Central memory CD8-positive, alpha-beta T cell (primary cell): Measurements from ENCODE around the gene C8B.

Experiments
- ATAC-seq: fragments of 150-1000 bp; cut with Tn5 transposase; replicated peaks from 2 replicates; pipeline ENCODE4 v1.10.0; 2022; ENCODE audit warnings: mild to moderate bottlenecking, moderate FRiP score, moderate number of reproducible peaks; ENCODE audit not compliant: poor library complexity, severe bottlenecking; ENCODE audit errors: extremely low read depth
- DNase-seq, 2 donors: peaks; one replicate each; pipeline ENCODE4 v3.0.0; 2021; ENCODE audit warnings: low spot score in 2 of 2
- H3K27ac Mint-ChIP-seq: one replicate; pipeline ENCODE4 v1.8.0; 2022; ENCODE audit warnings: low read depth, mild to moderate bottlenecking, moderate library complexity, mixed read lengths
- H3K27me3 Mint-ChIP-seq: one replicate; pipeline ENCODE4 v1.8.0; 2022; ENCODE audit warnings: mixed read lengths
- H3K36me3 Mint-ChIP-seq: one replicate; pipeline ENCODE4 v1.8.0; 2022; ENCODE audit warnings: mild to moderate bottlenecking, moderate library complexity, mixed read lengths; ENCODE audit not compliant: insufficient read depth
- H3K4me1 Mint-ChIP-seq: one replicate; pipeline ENCODE4 v1.8.0; 2022; ENCODE audit warnings: mixed read lengths
- H3K4me3 Mint-ChIP-seq: one replicate; pipeline ENCODE4 v1.8.0; 2022; ENCODE audit warnings: mild to moderate bottlenecking, moderate library complexity, mixed read lengths
- H3K9me3 Mint-ChIP-seq: one replicate; pipeline ENCODE4 v1.8.0; 2022; ENCODE audit warnings: mixed read lengths

The C8B gene

DNA sequence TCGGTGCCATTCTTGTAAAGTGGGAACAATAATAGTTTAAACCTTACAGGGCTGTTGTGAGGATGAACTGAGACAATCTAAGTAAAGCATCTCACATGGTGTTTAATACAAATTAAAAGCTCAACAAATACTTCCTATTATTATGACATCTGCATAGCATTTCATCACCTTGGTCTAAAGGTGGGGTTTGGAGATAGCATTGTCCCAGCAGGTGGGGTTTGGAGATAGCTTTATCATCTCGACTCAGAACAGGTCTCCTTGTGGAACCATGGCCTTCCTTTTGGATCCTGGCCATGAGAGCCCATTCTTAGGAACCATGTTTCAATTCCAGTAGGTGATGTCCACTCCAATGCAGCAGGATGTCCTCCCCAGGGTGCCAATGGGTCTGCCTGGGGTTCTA lies 20.6 kb upstream of the C8B start:
- H3K4me3 Mint-ChIP-seq: no peak overlapping the region
- ATAC-seq (no peak), DNase-seq (no peak)
- peaks cover 10% of the 10 kb centered on the region for H3K27me3 Mint-ChIP-seq
- peaks cover 2% of the 10 kb centered on the region for H3K36me3 Mint-ChIP-seq
- H3K27ac Mint-ChIP-seq: no peak overlapping the region
- no peaks in the 10 kb centered on the region for H3K9me3 Mint-ChIP-seq
- H3K4me1 Mint-ChIP-seq: no peaks in the 10 kb centered on the region

DNA sequence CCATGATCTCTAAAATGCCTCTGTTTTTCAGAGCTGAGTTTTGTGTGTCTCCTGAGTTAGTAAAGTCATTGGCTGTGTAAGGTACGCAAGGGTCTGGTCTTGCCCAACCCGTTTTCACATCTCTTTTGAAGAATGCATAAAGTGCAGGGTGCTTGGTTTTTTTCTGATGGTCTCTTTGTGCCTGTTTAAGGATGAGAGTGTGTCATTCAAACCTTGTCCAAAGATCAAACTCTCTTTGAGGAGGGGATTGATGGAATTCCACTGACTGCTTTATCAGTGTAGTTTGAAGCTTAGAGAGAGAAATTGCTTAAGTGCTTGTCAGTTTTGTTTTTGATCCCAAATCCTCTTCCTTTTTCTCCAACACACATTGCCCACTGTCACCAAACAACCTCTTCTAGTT lies 20.0 kb upstream of the C8B start:
- DNase-seq (no peak), ATAC-seq (no peak)
- Mint-ChIP-seq H3K9me3 (no peaks in the 10 kb centered on the region), H3K4me3 (no peak overlapping the region), H3K27ac (no peak overlapping the region), H3K36me3 (peaks cover 2% of the 10 kb centered on the region), H3K27me3 (peaks cover 10% of the 10 kb centered on the region), H3K4me1 (no peaks in the 10 kb centered on the region)

DNA sequence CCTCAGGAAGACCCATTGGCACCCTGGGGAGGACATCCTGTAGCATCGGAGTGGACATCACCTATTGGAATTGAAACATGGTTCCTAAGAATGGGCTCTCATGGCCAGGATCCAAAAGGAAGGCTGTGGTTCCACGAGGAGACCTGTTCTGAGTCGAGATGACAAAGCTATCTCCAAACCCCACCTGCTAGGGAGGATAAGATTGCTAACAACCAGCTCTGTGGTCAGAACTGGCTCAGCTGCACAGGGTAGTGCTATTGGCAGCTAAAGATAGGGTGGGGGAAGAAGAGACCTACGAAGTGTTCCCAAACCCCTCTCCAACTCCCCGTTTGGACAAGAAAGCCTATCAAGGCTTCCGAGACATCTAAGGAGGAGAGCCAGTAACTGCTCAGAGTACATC lies 17.7 kb upstream of the C8B start:
- H3K27me3 Mint-ChIP-seq: peaks cover 20% of the 10 kb centered on the region
- DNase-seq: no peak
- H3K27ac Mint-ChIP-seq: no peak overlapping the region
- H3K36me3 Mint-ChIP-seq: no peaks in the 10 kb centered on the region
- H3K4me1 Mint-ChIP-seq: no peaks in the 10 kb centered on the region
- H3K4me3 Mint-ChIP-seq: no peak overlapping the region
- H3K9me3 Mint-ChIP-seq: no peaks in the 10 kb centered on the region
- ATAC-seq: no peak

- Mint-ChIP-seq H3K4me3 (no peak overlapping the region), H3K36me3 (peaks cover 2% of the 10 kb centered on the region), H3K4me1 (no peaks in the 10 kb centered on the region), H3K27me3 (peaks cover 20% of the 10 kb centered on the region), H3K27ac (no peak overlapping the region), H3K9me3 (peaks cover 5% of the 10 kb centered on the region)
- no peak for ATAC-seq
- DNase-seq: no peak
Measured at GRCh38 chr1:56979986-56980755, 14.4 kb upstream of the C8B start.

- Mint-ChIP-seq H3K36me3 (peaks cover 2% of the 10 kb centered on the region), H3K9me3 (peaks cover 5% of the 10 kb centered on the region), H3K27me3 (peaks cover 20% of the 10 kb centered on the region), H3K27ac (no peak overlapping the region), H3K4me1 (no peaks in the 10 kb centered on the region), H3K4me3 (no peak overlapping the region)
- ATAC-seq: no peak
- DNase-seq: no peak
Measured at GRCh38 chr1:56978819-56979218, 13.0 kb upstream of the C8B start.

GRCh38 chr1:56977910-56978309 lies 12.1 kb upstream of the C8B start:
- H3K4me1 Mint-ChIP-seq: no peaks in the 10 kb centered on the region
- H3K9me3 Mint-ChIP-seq: peaks cover 5% of the 10 kb centered on the region
- no peak overlapping the region for H3K4me3 Mint-ChIP-seq
- DNase-seq (no peak), ATAC-seq (no peak)
- peaks cover 20% of the 10 kb centered on the region for H3K27me3 Mint-ChIP-seq
- H3K27ac Mint-ChIP-seq: no peak overlapping the region
- H3K36me3 Mint-ChIP-seq: peaks cover 2% of the 10 kb centered on the region

GRCh38 chr1:56975446-56975845 lies 9.6 kb upstream of the C8B start:
- ATAC-seq (no peak), DNase-seq (no peak)
- no peak overlapping the region for H3K4me3 Mint-ChIP-seq
- H3K4me1 Mint-ChIP-seq: no peaks in the 10 kb centered on the region
- H3K27ac Mint-ChIP-seq: no peak overlapping the region
- peaks cover 2% of the 10 kb centered on the region for H3K36me3 Mint-ChIP-seq
- H3K9me3 Mint-ChIP-seq: peaks cover 5% of the 10 kb centered on the region
- peaks cover 6% of the 10 kb centered on the region for H3K27me3 Mint-ChIP-seq

- H3K4me1 Mint-ChIP-seq: no peaks in the 10 kb centered on the region
- no peaks in the 10 kb centered on the region for H3K27me3 Mint-ChIP-seq
- peaks cover 5% of the 10 kb centered on the region for H3K9me3 Mint-ChIP-seq
- no peak overlapping the region for H3K4me3 Mint-ChIP-seq
- H3K36me3 Mint-ChIP-seq: peaks cover 2% of the 10 kb centered on the region
- DNase-seq (no peak), ATAC-seq (no peak)
- H3K27ac Mint-ChIP-seq: no peak overlapping the region
Measured at GRCh38 chr1:56973923-56974742, 8.3 kb upstream of the C8B start.

GRCh38 chr1:56972976-56973375 lies 7.2 kb upstream of the C8B start:
- H3K4me1 Mint-ChIP-seq: no peaks in the 10 kb centered on the region
- peaks cover 2% of the 10 kb centered on the region for H3K36me3 Mint-ChIP-seq
- H3K27me3 Mint-ChIP-seq: no peaks in the 10 kb centered on the region
- DNase-seq: no peak
- no peak for ATAC-seq
- no peak overlapping the region for H3K4me3 Mint-ChIP-seq
- peaks cover 5% of the 10 kb centered on the region for H3K9me3 Mint-ChIP-seq
- no peak overlapping the region for H3K27ac Mint-ChIP-seq

- DNase-seq: no peak
- no peaks in the 10 kb centered on the region for H3K4me1 Mint-ChIP-seq
- no peak overlapping the region for H3K27ac Mint-ChIP-seq
- H3K36me3 Mint-ChIP-seq: no peaks in the 10 kb centered on the region
- no peaks in the 10 kb centered on the region for H3K9me3 Mint-ChIP-seq
- H3K27me3 Mint-ChIP-seq: no peaks in the 10 kb centered on the region
- ATAC-seq: no peak
- no peak overlapping the region for H3K4me3 Mint-ChIP-seq
Measured at GRCh38 chr1:56970280-56970679, 4.5 kb upstream of the C8B start.

GRCh38 chr1:56968878-56969495 lies 3.2 kb upstream of the C8B start:
- Mint-ChIP-seq H3K4me3 (no peak overlapping the region), H3K36me3 (no peaks in the 10 kb centered on the region), H3K9me3 (no peaks in the 10 kb centered on the region), H3K27ac (no peak overlapping the region), H3K4me1 (no peaks in the 10 kb centered on the region), H3K27me3 (no peaks in the 10 kb centered on the region)
- DNase-seq (no peak), ATAC-seq (no peak)

GRCh38 chr1:56967900-56968832 lies 2.4 kb upstream of the C8B start:
- H3K9me3 Mint-ChIP-seq: no peaks in the 10 kb centered on the region
- ATAC-seq (no peak), DNase-seq (no peak)
- no peaks in the 10 kb centered on the region for H3K27me3 Mint-ChIP-seq
- no peak overlapping the region for H3K4me3 Mint-ChIP-seq
- no peaks in the 10 kb centered on the region for H3K4me1 Mint-ChIP-seq
- no peak overlapping the region for H3K27ac Mint-ChIP-seq
- no peaks in the 10 kb centered on the region for H3K36me3 Mint-ChIP-seq
